Activated CD4-positive, alpha-beta memory T cell treated with anti-CD3 and anti-CD28 coated beads for 36 hours (primary cell): ENCODE data around the gene CAMK1D. TPM values are rescaled to one million over a fixed set of nuclear protein-coding genes. Genes with fewer than 3 reads are reported as not detected.

Source experiments
- CTCF ChIA-PET: fragments of 350-600 bp; sonication (Branson Sonifier 250); formaldehyde crosslinking; loops from one replicate; lab custom pipeline; 2021; ENCODE audit warnings: antibody characterized with exemption, inconsistent platforms; lab: Charles Lee
- POLR2A ChIA-PET: fragments of 350-600 bp; sonication (Branson Sonifier 250); formaldehyde crosslinking; loops from one replicate; lab custom pipeline; 2021; ENCODE audit warnings: antibody characterized with exemption; lab: Charles Lee
- DNase-seq: peaks from one replicate; pipeline ENCODE4 v3.0.0-alpha.2; 2020
- H3K27ac Mint-ChIP-seq: one replicate; pipeline ENCODE4 v1.8.0; 2021; ENCODE audit warnings: mixed read lengths
- H3K27me3 Mint-ChIP-seq: one replicate; pipeline ENCODE4 v1.8.0; 2021; ENCODE audit warnings: mixed read lengths
- H3K36me3 Mint-ChIP-seq: one replicate; pipeline ENCODE4 v1.8.0; 2021; ENCODE audit warnings: mixed read lengths
- H3K4me1 Mint-ChIP-seq: one replicate; pipeline ENCODE4 v1.8.0; 2021; ENCODE audit warnings: low read depth, mixed read lengths
- H3K4me3 Mint-ChIP-seq: one replicate; pipeline ENCODE4 v1.8.0; 2021; ENCODE audit warnings: mild to moderate bottlenecking, mixed read lengths
- H3K9me3 Mint-ChIP-seq: one replicate; pipeline ENCODE4 v1.8.0; 2021; ENCODE audit warnings: mixed read lengths
- intact Hi-C: fragments of 100-400 bp; cut with micrococcal nuclease; formaldehyde crosslinking; loops from one replicate; pipeline ENCODE4 v1.15.1; 2023
- total RNA-seq, 2 experiments: library from RNA; stranded (reverse); gene quantifications; one replicate each; pipeline ENCODE4 v1.2.3, GENCODE V29; 2021

Gene CAMK1D
- total RNA-seq, 2 experiments from 2014 or later, result 17.7 to 17.9 TPM

- no peak overlapping the region for H3K27ac Mint-ChIP-seq
- H3K4me1 Mint-ChIP-seq, result peaks cover 45% of the 10 kb centered on the region
- intact Hi-C loops, result no loop called here
- H3K27me3 Mint-ChIP-seq, result no peaks in the 10 kb centered on the region
- DNase-seq, result peak; percentile 48
- H3K9me3 Mint-ChIP-seq, result no peaks in the 10 kb centered on the region
- H3K36me3 Mint-ChIP-seq, result no peaks in the 10 kb centered on the region
- ChIA-PET CTCF (no interaction called here), POLR2A (interaction anchor here (1.0 kb wide), 1 partner anchor 32 kb away, joined by 4 read pairs; no protein-coding TSS in a partner anchor)
- H3K4me3 Mint-ChIP-seq, result no peak overlapping the region
Observed at GRCh38 chr10:12509016-12509793, 159.9 kb downstream of the CAMK1D start.

- peaks cover 47% of the 10 kb centered on the region for H3K4me1 Mint-ChIP-seq
Observed at GRCh38 chr10:12509794-12510100, 160.4 kb downstream of the CAMK1D start.

GRCh38 chr10:12510501-12510941 is 161.2 kb downstream of the CAMK1D start:
- intact Hi-C loops, result no loop called here
- Mint-ChIP-seq H3K27ac (no peak overlapping the region), H3K27me3 (no peaks in the 10 kb centered on the region), H3K36me3 (no peaks in the 10 kb centered on the region), H3K4me3 (no peak overlapping the region), H3K4me1 (peaks cover 45% of the 10 kb centered on the region), H3K9me3 (no peaks in the 10 kb centered on the region)
- DNase-seq, result no peak
- POLR2A ChIA-PET, result no interaction called here
- CTCF ChIA-PET, result interaction anchor here (0.5 kb wide), 1 partner anchor 164 kb away, joined by 3 read pairs; no protein-coding TSS in a partner anchor

More at GRCh38 chr10:12509794-12510100, 160.4 kb downstream of the CAMK1D start:
- H3K4me3 Mint-ChIP-seq, result no peak overlapping the region
- H3K27ac Mint-ChIP-seq, result peak overlapping the region; percentile 20
- intact Hi-C loops, result no loop called here
- H3K27me3 Mint-ChIP-seq, result no peaks in the 10 kb centered on the region
- ChIA-PET CTCF (interaction anchor here (0.5 kb wide), 1 partner anchor 164 kb away, joined by 3 read pairs; no protein-coding TSS in a partner anchor), POLR2A (no interaction called here)
- DNase-seq, result peak; percentile 33
- H3K36me3 Mint-ChIP-seq, result no peaks in the 10 kb centered on the region
- H3K9me3 Mint-ChIP-seq, result no peaks in the 10 kb centered on the region

GRCh38 chr10:12510984-12511383 is 161.6 kb downstream of the CAMK1D start:
- ChIA-PET POLR2A (no interaction called here), CTCF (no interaction called here)
- intact Hi-C loops, result no loop called here
- Mint-ChIP-seq H3K27me3 (no peaks in the 10 kb centered on the region), H3K27ac (no peak overlapping the region), H3K4me3 (no peak overlapping the region), H3K4me1 (peaks cover 45% of the 10 kb centered on the region), H3K36me3 (no peaks in the 10 kb centered on the region), H3K9me3 (no peaks in the 10 kb centered on the region)
- no peak for DNase-seq

- H3K4me3 Mint-ChIP-seq, result no peak overlapping the region
- no peaks in the 10 kb centered on the region for H3K27me3 Mint-ChIP-seq
- no peaks in the 10 kb centered on the region for H3K9me3 Mint-ChIP-seq
- no peaks in the 10 kb centered on the region for H3K36me3 Mint-ChIP-seq
- ChIA-PET POLR2A (no interaction called here), CTCF (interaction anchor here (0.8 kb wide), 1 partner anchor 25 kb away, joined by 6 read pairs; no protein-coding TSS in a partner anchor)
- no peak for DNase-seq
- H3K4me1 Mint-ChIP-seq, result peaks cover 45% of the 10 kb centered on the region
- H3K27ac Mint-ChIP-seq, result no peak overlapping the region
- intact Hi-C loops, result no loop called here
Observed at GRCh38 chr10:12511651-12512050, 162.3 kb downstream of the CAMK1D start.

GRCh38 chr10:12512332-12513002 is 163.1 kb downstream of the CAMK1D start:
- POLR2A ChIA-PET, result interaction anchor here (0.8 kb wide), 1 partner anchor 177 kb away, joined by 3 read pairs; no protein-coding TSS in a partner anchor
- intact Hi-C loops, result no loop called here
- H3K36me3 Mint-ChIP-seq, result no peaks in the 10 kb centered on the region
- no peaks in the 10 kb centered on the region for H3K27me3 Mint-ChIP-seq
- no peak overlapping the region for H3K27ac Mint-ChIP-seq
- CTCF ChIA-PET, result interaction anchor here (0.8 kb wide), 1 partner anchor 24 kb away, joined by 6 read pairs; no protein-coding TSS in a partner anchor
- DNase-seq, result no peak
- H3K4me3 Mint-ChIP-seq, result no peak overlapping the region
- H3K9me3 Mint-ChIP-seq, result no peaks in the 10 kb centered on the region
- H3K4me1 Mint-ChIP-seq, result peaks cover 40% of the 10 kb centered on the region

- peaks cover 35% of the 10 kb centered on the region for H3K4me1 Mint-ChIP-seq
Observed at GRCh38 chr10:12513003-12513365, 163.6 kb downstream of the CAMK1D start.

GRCh38 chr10:12513775-12514673 is 164.7 kb downstream of the CAMK1D start:
- Mint-ChIP-seq H3K4me3 (no peak overlapping the region), H3K9me3 (no peaks in the 10 kb centered on the region), H3K36me3 (no peaks in the 10 kb centered on the region), H3K4me1 (peaks cover 26% of the 10 kb centered on the region), H3K27ac (no peak overlapping the region), H3K27me3 (no peaks in the 10 kb centered on the region)
- intact Hi-C loops, result no loop called here
- ChIA-PET POLR2A (no interaction called here), CTCF (no interaction called here)
- peak; percentile 16 for DNase-seq

More at GRCh38 chr10:12513003-12513365, 163.6 kb downstream of the CAMK1D start:
- Mint-ChIP-seq H3K36me3 (no peaks in the 10 kb centered on the region), H3K27me3 (no peaks in the 10 kb centered on the region), H3K9me3 (no peaks in the 10 kb centered on the region), H3K27ac (no peak overlapping the region), H3K4me3 (no peak overlapping the region)
- ChIA-PET CTCF (no interaction called here), POLR2A (interaction anchor here (0.8 kb wide), 1 partner anchor 178 kb away, joined by 3 read pairs; no protein-coding TSS in a partner anchor)
- intact Hi-C loops, result no loop called here
- no peak for DNase-seq

GRCh38 chr10:12518024-12518423 is 168.7 kb downstream of the CAMK1D start:
- intact Hi-C loops, result no loop called here
- no peak for DNase-seq
- ChIA-PET POLR2A (no interaction called here), CTCF (no interaction called here)
- Mint-ChIP-seq H3K27ac (no peak overlapping the region), H3K9me3 (peaks cover 8% of the 10 kb centered on the region), H3K27me3 (no peaks in the 10 kb centered on the region), H3K4me3 (no peak overlapping the region), H3K4me1 (peaks cover 11% of the 10 kb centered on the region), H3K36me3 (no peaks in the 10 kb centered on the region)

- CTCF ChIA-PET, result no interaction called here
- intact Hi-C loops, result no loop called here
- Mint-ChIP-seq H3K4me1 (peaks cover 6% of the 10 kb centered on the region), H3K4me3 (no peak overlapping the region), H3K9me3 (peaks cover 14% of the 10 kb centered on the region), H3K27me3 (no peaks in the 10 kb centered on the region), H3K27ac (no peak overlapping the region), H3K36me3 (peaks cover 6% of the 10 kb centered on the region)
- POLR2A ChIA-PET, result no interaction called here
- DNase-seq, result no peak
Observed at GRCh38 chr10:12521423-12521822, 172.1 kb downstream of the CAMK1D start.

- Mint-ChIP-seq H3K27ac (no peak overlapping the region), H3K36me3 (peaks cover 6% of the 10 kb centered on the region), H3K27me3 (no peaks in the 10 kb centered on the region), H3K4me1 (peaks cover 7% of the 10 kb centered on the region), H3K9me3 (peaks cover 10% of the 10 kb centered on the region), H3K4me3 (no peak overlapping the region)
- DNase-seq, result no peak
- intact Hi-C loops, result no loop called here
- ChIA-PET CTCF (no interaction called here), POLR2A (no interaction called here)
Observed at GRCh38 chr10:12526311-12526710, 177.0 kb downstream of the CAMK1D start.

GRCh38 chr10:12529976-12530375 is 180.6 kb downstream of the CAMK1D start:
- CTCF ChIA-PET, result no interaction called here
- Mint-ChIP-seq H3K27ac (no peak overlapping the region), H3K36me3 (peaks cover 9% of the 10 kb centered on the region), H3K27me3 (no peaks in the 10 kb centered on the region), H3K4me1 (peaks cover 10% of the 10 kb centered on the region), H3K4me3 (no peak overlapping the region), H3K9me3 (peaks cover 16% of the 10 kb centered on the region)
- intact Hi-C loops, result no loop called here
- DNase-seq, result no peak
- POLR2A ChIA-PET, result no interaction called here
